ENCODE results near the gene OSBPL9.
"Not testable (repeated sequence)": the region's sequence is repeated elsewhere in the genome, so short reads cannot be mapped to it uniquely, and the experiment has no call there.

OSBPL9 gene

DNA sequence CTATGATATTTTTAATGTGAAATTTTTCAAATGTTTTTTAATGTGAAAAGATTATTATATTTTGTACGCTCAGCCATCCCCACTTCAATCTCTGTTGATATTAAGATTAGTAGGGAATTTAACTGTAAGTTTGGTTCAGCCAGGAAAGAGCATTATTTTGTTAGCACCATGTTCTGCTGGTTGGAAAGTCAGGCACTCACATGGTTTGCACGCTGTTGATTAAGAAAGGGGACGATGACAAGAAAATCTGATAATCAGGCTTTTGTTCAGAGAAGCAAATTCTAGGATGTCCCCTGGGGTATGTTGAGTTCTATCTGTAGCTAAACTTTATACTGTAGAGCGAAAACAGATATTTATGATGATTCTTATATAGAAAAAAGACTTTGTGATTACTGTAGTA lies 115.1 kb downstream of the OSBPL9 start:
- peaks cover 36% of the 10 kb centered on the region for H3K4me1 Mint-ChIP-seq
- no peak for ATAC-seq (replicated peaks; ENCODE audit: extremely low read depth, poor library complexity, severe bottlenecking)
- no peaks in the 10 kb centered on the region for H3K27me3 Mint-ChIP-seq
- no peak overlapping the region for H3K27ac Mint-ChIP-seq (ENCODE audit: low read depth)
- no peaks in the 10 kb centered on the region for H3K9me3 Mint-ChIP-seq
- no peak for DNase-seq (ENCODE audit: low spot score in 2 of 2)
- H3K36me3 Mint-ChIP-seq (ENCODE audit: insufficient read depth) = peaks cover 12% of the 10 kb centered on the region
- H3K4me3 Mint-ChIP-seq = no peak overlapping the region

DNA sequence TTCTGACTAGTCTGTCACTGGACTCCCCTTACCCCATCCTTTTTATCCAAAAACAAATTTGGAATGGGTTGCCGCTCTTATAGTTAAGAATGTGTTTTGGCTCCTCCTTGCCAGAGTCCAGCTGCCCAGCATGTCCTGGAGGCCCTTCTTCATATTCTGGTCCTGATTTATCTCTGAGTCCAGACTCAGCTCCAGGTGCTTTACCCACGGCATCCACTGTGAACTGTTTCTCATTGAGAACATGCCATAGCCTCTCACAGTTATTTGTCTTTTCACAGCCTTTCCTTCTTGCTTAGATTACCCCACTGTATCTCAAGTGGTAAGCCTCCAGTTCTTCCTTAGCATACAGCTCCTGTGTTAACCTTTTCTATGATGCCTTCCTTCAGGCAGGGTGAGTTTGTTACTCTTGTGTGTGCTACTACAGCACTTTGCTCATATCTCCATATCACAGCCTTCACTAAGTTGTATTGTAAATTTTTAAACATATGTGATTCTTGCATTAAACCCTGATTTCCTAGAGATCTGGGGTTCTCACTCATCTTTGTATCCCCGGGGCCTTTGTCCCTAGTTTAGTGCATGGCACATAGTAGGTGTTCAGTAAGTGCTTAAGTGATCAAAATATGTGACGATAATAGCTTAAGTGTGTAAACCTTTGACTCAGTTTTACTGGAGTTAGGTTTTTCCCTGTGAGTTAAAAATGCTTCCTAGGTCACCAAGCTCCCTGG lies 116.0 kb downstream of the OSBPL9 start:
- no peak overlapping the region for H3K27ac Mint-ChIP-seq (ENCODE audit: low read depth)
- ATAC-seq (replicated peaks; ENCODE audit: extremely low read depth, poor library complexity, severe bottlenecking) (no peak), DNase-seq (ENCODE audit: low spot score in 2 of 2) (no peak)
- H3K36me3 Mint-ChIP-seq (ENCODE audit: insufficient read depth) = peaks cover 10% of the 10 kb centered on the region
- peaks cover 39% of the 10 kb centered on the region for H3K4me1 Mint-ChIP-seq
- no peaks in the 10 kb centered on the region for H3K9me3 Mint-ChIP-seq
- no peaks in the 10 kb centered on the region for H3K27me3 Mint-ChIP-seq
- H3K4me3 Mint-ChIP-seq = no peak overlapping the region

DNA sequence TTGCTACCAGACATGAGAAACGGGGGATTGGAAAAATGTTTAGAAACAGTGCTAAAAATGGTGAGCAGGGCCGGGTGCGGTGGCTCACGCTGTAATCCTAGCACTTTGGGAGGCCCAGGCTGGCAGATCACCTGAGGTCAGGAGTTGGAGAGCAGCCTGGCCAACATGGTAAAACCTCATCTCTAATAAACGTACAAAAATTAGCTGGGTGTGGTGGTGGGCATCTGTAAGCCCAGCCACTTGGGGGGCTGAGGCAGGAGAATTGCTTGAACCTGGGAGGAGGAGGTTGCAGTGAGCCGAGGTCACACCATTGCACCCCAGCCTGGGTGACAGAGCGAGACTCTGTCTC lies 116.5 kb downstream of the OSBPL9 start:
- peaks cover 39% of the 10 kb centered on the region for H3K4me1 Mint-ChIP-seq
- not testable (repeated sequence) for DNase-seq (ENCODE audit: low spot score in 2 of 2); H3K4me3 Mint-ChIP-seq; H3K27ac Mint-ChIP-seq (ENCODE audit: low read depth); H3K9me3 Mint-ChIP-seq; H3K27me3 Mint-ChIP-seq; ATAC-seq (replicated peaks; ENCODE audit: extremely low read depth, poor library complexity, severe bottlenecking); H3K36me3 Mint-ChIP-seq (ENCODE audit: insufficient read depth)

DNA sequence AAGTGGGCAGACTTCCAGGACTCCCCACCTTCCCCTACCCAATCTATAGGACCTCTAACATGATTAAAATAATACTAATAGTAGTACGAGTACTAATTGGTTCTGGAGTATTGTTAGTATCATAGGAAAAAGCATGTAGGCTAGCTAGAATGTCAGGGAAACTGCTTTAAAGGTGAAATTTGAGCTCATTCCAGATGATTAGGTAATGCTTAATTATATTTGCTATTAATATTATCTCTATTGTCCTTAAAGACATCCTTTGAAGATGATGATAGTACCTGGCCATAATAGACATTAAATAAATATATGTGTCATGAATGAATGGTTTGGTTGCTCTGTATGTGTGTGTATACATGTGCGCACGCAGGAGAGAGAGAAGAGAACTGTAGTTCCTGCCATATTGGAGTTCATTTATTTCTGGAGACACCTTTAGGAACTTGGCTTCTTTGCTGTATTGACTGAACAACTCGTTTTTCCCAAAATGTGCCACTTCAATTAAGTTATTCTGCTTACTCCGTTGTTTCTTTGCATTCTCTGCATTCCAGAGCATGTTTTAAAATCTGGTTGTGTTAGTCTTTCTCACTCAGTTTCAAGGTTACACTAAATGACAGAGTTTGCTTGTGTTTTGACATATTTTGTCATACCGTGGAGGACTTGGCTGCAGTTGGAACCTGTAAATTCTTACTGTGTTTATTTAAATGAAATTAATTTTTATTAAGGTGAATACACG lies 117.1 kb downstream of the OSBPL9 start:
- Mint-ChIP-seq H3K27ac (ENCODE audit: low read depth) (no peak overlapping the region), H3K27me3 (no peaks in the 10 kb centered on the region), H3K9me3 (no peaks in the 10 kb centered on the region), H3K4me3 (no peak overlapping the region), H3K4me1 (peaks cover 39% of the 10 kb centered on the region), H3K36me3 (ENCODE audit: insufficient read depth) (peaks cover 7% of the 10 kb centered on the region)
- no peak for ATAC-seq (replicated peaks; ENCODE audit: extremely low read depth, poor library complexity, severe bottlenecking)
- DNase-seq (ENCODE audit: low spot score in 2 of 2) = no peak

DNA sequence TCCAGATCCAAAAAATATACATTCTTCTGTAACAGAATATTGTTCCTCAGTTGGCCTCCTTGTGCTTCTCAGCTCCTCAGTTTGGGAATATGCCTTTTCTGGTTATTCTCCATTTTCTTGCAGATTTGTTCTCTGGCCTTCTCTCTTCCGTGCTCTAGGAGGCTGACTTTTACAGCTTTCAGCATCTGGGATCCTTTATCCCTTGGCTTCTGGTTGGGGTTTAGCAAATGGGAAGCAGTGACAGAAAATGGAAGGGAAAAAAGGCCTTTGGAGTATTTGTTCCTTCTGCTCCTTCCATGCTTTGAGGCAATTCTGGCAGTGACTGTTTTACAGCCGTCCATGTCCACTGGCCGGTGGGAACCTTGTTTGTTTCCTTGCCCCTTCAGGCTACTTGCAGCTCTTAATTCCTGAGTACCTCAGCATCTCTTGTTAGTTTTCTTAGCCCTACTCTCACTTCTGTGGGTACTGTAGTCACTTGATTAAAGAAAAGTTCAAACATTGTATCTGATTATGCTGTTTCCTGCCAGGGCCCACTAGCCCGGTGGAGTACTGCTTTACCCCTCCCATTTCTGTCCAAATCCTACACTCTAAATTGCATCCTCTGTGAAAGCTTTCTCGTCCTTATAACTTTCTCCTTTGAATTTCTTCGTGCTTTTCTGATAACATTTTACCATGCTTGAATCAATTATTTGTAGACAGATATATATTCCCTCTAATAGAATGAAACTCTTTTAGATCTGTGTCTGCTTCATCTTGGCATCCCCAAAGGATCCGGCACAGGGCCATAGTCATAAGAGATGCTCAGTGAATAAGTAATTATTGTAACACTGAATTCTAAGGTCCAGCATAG lies 118.2 kb downstream of the OSBPL9 start:
- Mint-ChIP-seq H3K4me1 (peaks cover 37% of the 10 kb centered on the region), H3K9me3 (no peaks in the 10 kb centered on the region), H3K36me3 (ENCODE audit: insufficient read depth) (no peaks in the 10 kb centered on the region), H3K4me3 (no peak overlapping the region), H3K27ac (ENCODE audit: low read depth) (peak overlapping the region; percentile 24), H3K27me3 (no peaks in the 10 kb centered on the region)
- no peak for ATAC-seq (replicated peaks; ENCODE audit: extremely low read depth, poor library complexity, severe bottlenecking)
- DNase-seq (ENCODE audit: low spot score in 2 of 2) = no peak

DNA sequence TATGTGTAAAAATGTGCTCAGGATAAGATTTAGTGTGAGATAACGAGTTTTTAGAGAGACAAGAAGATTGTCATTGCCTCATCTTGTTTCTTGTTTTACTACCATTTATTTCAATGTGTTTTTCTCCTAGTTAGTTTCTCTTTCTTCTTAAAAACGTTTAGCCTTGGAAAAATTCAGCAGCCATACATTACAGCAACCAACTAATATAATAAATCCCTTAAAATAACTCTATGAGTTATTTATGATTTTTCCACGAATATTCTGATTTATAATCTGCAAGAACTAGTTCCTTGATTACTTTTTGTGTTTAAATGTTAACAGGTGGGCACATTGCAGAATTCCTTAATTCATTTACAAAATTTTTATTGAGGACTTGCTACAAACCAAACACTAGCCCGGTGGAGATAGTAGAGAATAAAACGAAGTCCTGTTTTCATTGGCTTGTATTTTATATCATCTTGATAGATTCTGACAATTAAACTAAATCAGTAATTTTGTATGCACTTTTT lies 118.9 kb downstream of the OSBPL9 start:
- Mint-ChIP-seq H3K27ac (ENCODE audit: low read depth) (no peak overlapping the region), H3K4me3 (no peak overlapping the region), H3K36me3 (ENCODE audit: insufficient read depth) (no peaks in the 10 kb centered on the region), H3K4me1 (peaks cover 36% of the 10 kb centered on the region), H3K27me3 (no peaks in the 10 kb centered on the region), H3K9me3 (no peaks in the 10 kb centered on the region)
- DNase-seq (ENCODE audit: low spot score in 2 of 2) = no peak
- ATAC-seq (replicated peaks; ENCODE audit: extremely low read depth, poor library complexity, severe bottlenecking) = no peak

DNA sequence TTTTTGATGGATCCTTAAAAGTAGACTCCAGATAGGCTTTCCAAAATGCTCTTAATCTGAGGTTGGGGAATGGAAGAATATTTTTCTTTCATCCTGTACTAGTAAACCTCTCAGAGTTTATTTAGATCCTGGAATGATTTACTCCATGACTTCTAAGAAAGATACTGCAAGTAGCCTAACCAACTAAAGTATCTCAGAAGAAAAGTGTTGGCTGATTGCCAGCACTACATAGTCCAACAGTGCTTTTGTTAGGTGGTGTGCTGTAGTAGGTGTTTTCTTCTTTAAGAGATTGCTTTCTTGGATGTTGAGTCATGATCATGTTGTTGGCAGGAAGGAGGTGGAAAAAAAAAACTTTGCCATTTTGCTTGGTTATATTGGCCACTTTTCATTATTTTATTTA lies 119.8 kb downstream of the OSBPL9 start:
- Mint-ChIP-seq H3K27me3 (no peaks in the 10 kb centered on the region), H3K27ac (ENCODE audit: low read depth) (no peak overlapping the region), H3K36me3 (ENCODE audit: insufficient read depth) (no peaks in the 10 kb centered on the region), H3K9me3 (no peaks in the 10 kb centered on the region), H3K4me3 (no peak overlapping the region), H3K4me1 (peaks cover 41% of the 10 kb centered on the region)
- no peak for ATAC-seq (replicated peaks; ENCODE audit: extremely low read depth, poor library complexity, severe bottlenecking)
- DNase-seq (ENCODE audit: low spot score in 2 of 2) = no peak

DNA sequence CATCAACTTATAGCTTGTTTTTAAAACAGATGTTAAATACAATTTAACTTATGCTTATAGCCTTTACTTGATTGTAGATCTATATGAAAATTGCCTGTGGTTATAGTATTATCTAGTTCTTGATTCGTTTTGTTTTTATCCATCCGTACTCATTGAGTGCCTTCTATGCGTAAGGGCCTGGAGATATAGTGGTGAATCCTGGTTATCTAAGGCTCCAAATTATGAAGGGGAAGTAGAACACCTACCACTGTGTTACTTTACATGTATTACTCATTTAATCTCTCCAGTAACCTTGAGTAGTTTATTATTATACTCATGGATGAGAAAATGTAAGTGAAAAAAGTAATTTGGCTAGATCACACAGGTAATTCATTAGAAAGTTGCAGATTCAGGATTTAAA lies 121.8 kb downstream of the OSBPL9 start:
- no peak overlapping the region for H3K27ac Mint-ChIP-seq (ENCODE audit: low read depth)
- peaks cover 33% of the 10 kb centered on the region for H3K4me1 Mint-ChIP-seq
- no peak overlapping the region for H3K4me3 Mint-ChIP-seq

DNA sequence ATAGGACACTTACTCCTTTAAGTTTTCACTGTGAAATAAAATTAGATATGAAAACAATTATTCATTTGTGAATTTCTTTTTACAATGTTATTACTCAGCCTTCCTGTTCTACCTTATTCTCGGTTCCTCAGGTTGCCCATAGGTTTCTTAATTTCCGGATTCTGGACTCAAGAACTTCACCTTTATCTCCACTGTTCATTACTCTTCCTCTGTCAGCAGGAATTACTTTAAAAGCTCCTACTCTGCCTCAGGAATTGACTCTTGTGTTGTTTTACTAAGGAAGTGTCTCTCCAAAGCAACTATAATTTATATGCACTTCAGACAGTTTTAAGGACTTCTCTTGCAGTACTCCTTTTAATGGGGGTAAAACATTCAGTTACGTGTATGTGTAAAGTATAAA lies 123.8 kb downstream of the OSBPL9 start:
- H3K36me3 Mint-ChIP-seq (ENCODE audit: insufficient read depth) = peaks cover 2% of the 10 kb centered on the region
- peaks cover 30% of the 10 kb centered on the region for H3K4me1 Mint-ChIP-seq
- H3K4me3 Mint-ChIP-seq = no peak overlapping the region
- no peaks in the 10 kb centered on the region for H3K27me3 Mint-ChIP-seq
- DNase-seq (ENCODE audit: low spot score in 2 of 2) = no peak
- no peak overlapping the region for H3K27ac Mint-ChIP-seq (ENCODE audit: low read depth)
- no peaks in the 10 kb centered on the region for H3K9me3 Mint-ChIP-seq
- no peak for ATAC-seq (replicated peaks; ENCODE audit: extremely low read depth, poor library complexity, severe bottlenecking)

More for the DNA sequence above, 121.8 kb downstream of the OSBPL9 start:
- Mint-ChIP-seq H3K36me3 (ENCODE audit: insufficient read depth) (no peaks in the 10 kb centered on the region), H3K27me3 (no peaks in the 10 kb centered on the region), H3K9me3 (no peaks in the 10 kb centered on the region)
- ATAC-seq (replicated peaks; ENCODE audit: extremely low read depth, poor library complexity, severe bottlenecking) (no peak), DNase-seq (ENCODE audit: low spot score in 2 of 2) (no peak)

DNA sequence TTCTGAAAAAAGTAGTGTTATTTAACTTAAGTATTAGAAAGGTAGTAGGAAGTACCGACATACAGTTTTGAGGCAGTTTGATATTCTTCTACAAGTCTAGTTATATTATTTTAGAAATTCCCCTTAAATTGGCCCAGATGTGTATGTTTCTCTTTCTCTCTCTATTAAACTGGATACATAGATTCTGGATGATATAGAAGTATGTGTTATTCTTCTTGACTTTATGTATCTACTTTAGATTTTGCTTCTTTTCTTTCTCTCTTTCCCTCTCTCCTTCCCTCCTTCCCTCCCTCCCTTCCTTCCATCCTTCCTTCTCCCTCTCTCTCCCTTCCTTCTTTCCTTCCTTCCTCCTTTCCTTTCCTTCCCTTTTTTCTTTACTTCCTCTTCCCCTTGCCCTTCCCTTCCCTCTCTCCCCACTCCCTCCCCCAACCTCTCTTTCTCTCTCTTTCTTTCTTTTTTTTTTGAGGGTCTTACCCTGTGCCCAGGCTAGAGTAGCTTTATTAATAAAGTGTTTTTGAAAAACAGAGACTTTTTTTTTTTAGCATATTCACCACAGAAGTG lies 124.3 kb downstream of the OSBPL9 start:
- ATAC-seq (replicated peaks; ENCODE audit: extremely low read depth, poor library complexity, severe bottlenecking) (no peak), DNase-seq (ENCODE audit: low spot score in 2 of 2) (no peak)
- no peaks in the 10 kb centered on the region for H3K27me3 Mint-ChIP-seq

DNA sequence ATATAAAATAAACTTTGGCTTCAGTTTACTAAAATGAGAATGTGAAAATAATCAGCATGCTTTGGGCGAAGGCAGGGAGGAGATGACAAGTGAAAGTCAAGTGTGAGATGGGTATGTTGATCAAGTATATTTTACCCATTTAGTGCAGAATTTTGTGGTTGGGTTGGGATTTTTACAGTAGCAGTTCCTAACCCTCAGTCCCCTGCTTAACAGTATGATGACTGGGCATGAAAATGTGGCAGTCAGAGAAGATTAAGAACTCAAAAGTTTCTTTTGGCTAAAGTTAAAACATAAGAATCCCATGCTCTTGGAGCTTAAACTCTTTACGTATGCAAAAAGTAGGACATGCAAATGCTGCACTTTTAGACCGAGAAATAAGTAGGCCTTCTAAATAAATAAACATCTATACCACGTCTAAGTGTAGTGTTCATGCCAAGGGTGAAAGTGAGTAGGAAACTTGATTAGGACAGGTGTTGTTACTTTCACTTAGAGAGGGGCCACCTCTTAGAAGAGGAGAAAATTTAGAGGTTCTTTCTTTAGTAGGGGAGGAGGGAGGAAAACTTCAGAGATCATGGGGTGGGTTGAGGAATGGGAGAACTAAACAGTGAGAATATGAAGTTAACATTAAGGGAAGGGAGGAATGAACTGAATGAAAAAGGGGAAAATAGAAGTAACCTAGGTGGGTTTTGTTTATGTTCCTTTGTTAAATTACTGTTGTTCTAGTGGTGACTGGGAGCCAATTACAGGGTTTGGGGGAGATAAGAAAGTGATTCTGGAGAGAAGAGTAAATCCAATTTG lies 127.8 kb downstream of the OSBPL9 start:
- DNase-seq (ENCODE audit: low spot score in 2 of 2) = no peak

More for the DNA sequence above, 124.3 kb downstream of the OSBPL9 start:
- H3K27ac Mint-ChIP-seq (ENCODE audit: low read depth) = no peak overlapping the region
- H3K4me1 Mint-ChIP-seq = peaks cover 30% of the 10 kb centered on the region
- no peaks in the 10 kb centered on the region for H3K9me3 Mint-ChIP-seq
- peaks cover 2% of the 10 kb centered on the region for H3K36me3 Mint-ChIP-seq (ENCODE audit: insufficient read depth)
- no peak overlapping the region for H3K4me3 Mint-ChIP-seq

DNA sequence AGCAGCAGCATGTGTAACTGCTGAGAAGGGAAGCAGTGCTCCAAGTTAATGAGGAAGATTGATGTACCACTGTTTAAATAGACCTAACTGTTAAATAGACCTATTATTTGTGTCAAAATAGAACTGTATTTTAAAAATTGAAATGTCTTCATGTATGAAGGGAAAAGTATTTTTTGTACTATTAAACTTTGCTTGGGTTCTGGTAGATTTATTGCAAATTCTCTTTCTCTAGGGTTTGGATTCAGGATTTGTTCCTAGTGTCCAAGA lies 128.3 kb downstream of the OSBPL9 start:
- no peaks in the 10 kb centered on the region for H3K27me3 Mint-ChIP-seq
- peaks cover 11% of the 10 kb centered on the region for H3K36me3 Mint-ChIP-seq (ENCODE audit: insufficient read depth)
- peak overlapping the region; percentile 4 for H3K27ac Mint-ChIP-seq (ENCODE audit: low read depth)
- peaks cover 17% of the 10 kb centered on the region for H3K4me1 Mint-ChIP-seq
- ATAC-seq (replicated peaks; ENCODE audit: extremely low read depth, poor library complexity, severe bottlenecking) (no peak), DNase-seq (ENCODE audit: low spot score in 2 of 2) (no peak)
- H3K9me3 Mint-ChIP-seq = no peaks in the 10 kb centered on the region
- H3K4me3 Mint-ChIP-seq = no peak overlapping the region

More for the DNA sequence above, 127.8 kb downstream of the OSBPL9 start:
- ATAC-seq (replicated peaks; ENCODE audit: extremely low read depth, poor library complexity, severe bottlenecking) = no peak
- H3K27ac Mint-ChIP-seq (ENCODE audit: low read depth) = peak overlapping the region; percentile 4
- no peak overlapping the region for H3K4me3 Mint-ChIP-seq
- H3K36me3 Mint-ChIP-seq (ENCODE audit: insufficient read depth) = peaks cover 11% of the 10 kb centered on the region
- no peaks in the 10 kb centered on the region for H3K9me3 Mint-ChIP-seq
- H3K4me1 Mint-ChIP-seq = peaks cover 17% of the 10 kb centered on the region
- H3K27me3 Mint-ChIP-seq = no peaks in the 10 kb centered on the region
